OCI-LY3 (cell line): ENCODE measurements around the gene DPP6.

ENCODE experiments used
- EZH2phosphoT487 ChIP-seq: fragments of 200-600 bp; shearing (Covaris generic); IDR thresholded peaks from 2 replicates; pipeline ENCODE4 v1.6.1; 2018; ENCODE audit warnings: antibody characterized with exemption, mixed run types, low read depth
- TF ChIP-seq, protein P1 (sequence below): fragments of 200-600, 300-600 bp; sonication (generic); IDR thresholded peaks from 2 replicates; pipeline ENCODE4 v1.5.1; 2014; ENCODE audit warnings: antibody characterized with exemption, low read length, low read depth

DNA sequence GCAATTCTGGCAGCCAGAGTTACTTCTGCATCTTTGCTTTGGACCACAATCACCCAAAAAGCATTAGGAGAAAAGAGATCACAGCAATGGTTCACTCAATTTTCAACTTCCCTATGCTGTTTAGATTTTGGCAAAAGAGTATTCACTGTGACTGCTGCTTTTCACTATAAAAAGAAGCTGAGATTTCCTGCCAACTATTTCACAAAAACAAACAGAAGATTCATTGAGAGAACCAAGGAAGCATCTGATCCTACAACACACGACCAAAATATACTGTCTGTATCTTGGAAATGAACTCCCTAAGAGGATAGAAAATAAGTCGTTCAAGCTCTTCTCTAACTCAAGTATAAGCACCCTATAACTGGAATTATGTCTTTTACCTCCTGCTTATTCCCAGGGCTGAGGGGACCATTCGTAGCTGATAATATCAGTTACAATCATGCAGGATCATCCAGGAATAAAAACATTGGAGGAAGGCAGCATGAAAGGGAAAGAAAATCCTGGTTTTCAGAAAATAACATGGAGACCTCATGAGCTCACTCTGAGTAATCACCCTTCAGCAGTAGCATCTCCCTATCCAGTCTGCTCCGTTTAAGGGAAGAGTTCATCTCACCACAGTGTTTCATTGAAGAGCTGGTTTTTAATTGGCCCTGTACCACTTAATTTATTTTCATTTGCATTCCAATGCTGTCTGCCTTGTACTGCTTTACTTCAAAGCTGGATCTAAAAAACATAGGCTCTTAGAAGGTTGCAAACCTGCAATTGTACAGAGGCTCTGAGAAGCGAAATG, 694.6 kb downstream of the DPP6 start:
- TF ChIP-seq, protein P1, sequence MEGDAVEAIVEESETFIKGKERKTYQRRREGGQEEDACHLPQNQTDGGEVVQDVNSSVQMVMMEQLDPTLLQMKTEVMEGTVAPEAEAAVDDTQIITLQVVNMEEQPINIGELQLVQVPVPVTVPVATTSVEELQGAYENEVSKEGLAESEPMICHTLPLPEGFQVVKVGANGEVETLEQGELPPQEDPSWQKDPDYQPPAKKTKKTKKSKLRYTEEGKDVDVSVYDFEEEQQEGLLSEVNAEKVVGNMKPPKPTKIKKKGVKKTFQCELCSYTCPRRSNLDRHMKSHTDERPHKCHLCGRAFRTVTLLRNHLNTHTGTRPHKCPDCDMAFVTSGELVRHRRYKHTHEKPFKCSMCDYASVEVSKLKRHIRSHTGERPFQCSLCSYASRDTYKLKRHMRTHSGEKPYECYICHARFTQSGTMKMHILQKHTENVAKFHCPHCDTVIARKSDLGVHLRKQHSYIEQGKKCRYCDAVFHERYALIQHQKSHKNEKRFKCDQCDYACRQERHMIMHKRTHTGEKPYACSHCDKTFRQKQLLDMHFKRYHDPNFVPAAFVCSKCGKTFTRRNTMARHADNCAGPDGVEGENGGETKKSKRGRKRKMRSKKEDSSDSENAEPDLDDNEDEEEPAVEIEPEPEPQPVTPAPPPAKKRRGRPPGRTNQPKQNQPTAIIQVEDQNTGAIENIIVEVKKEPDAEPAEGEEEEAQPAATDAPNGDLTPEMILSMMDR, result no peak
- no peak for TF ChIP-seq EZH2phosphoT487
